Type B pancreatic cell (in vitro differentiated cells): ENCODE results near the gene SDK1. TPM values are rescaled to one million over a fixed set of nuclear protein-coding genes. Genes with fewer than 3 reads are reported as not detected.

Experiments
- DNase-seq: peaks from one replicate; pipeline ENCODE4 v3.0.0; 2021; ENCODE audit warnings: mixed read lengths; ENCODE audit not compliant: unreplicated experiment; ENCODE audit errors: extremely low spot score
- H3K27ac Mint-ChIP-seq: 2 replicates; pipeline ENCODE4 v1.8.0; 2021; ENCODE audit warnings: mild to moderate bottlenecking, mixed read lengths
- H3K27me3 Mint-ChIP-seq: 2 replicates; pipeline ENCODE4 v1.8.0; 2021; ENCODE audit warnings: mixed read lengths
- H3K36me3 Mint-ChIP-seq: 2 replicates; pipeline ENCODE4 v1.8.0; 2021; ENCODE audit warnings: mixed read lengths
- H3K4me1 Mint-ChIP-seq: one replicate; pipeline ENCODE4 v1.8.0; 2021; ENCODE audit warnings: mixed read lengths; ENCODE audit not compliant: unreplicated experiment
- H3K4me3 Mint-ChIP-seq: 2 replicates; pipeline ENCODE4 v1.8.0; 2021; ENCODE audit warnings: mild to moderate bottlenecking, mixed read lengths
- H3K9me3 Mint-ChIP-seq: 2 replicates; pipeline ENCODE4 v1.8.0; 2021; ENCODE audit warnings: mixed read lengths
- CTCF ChIP-seq: fragments of 200-600 bp; sonication (generic); conservative IDR thresholded peaks from 2 replicates; pipeline ENCODE4 v1.5.0; 2021; ENCODE audit warnings: antibody characterized with exemption, mild to moderate bottlenecking
- total RNA-seq: library from RNA; stranded (reverse); gene quantifications from 2 replicates; pipeline ENCODE4 v1.2.1, GENCODE V29; 2021; ENCODE audit warnings: low replicate concordance

The SDK1 gene
- total RNA-seq, 1 donor from 2014 or later = 26.1 TPM

DNA sequence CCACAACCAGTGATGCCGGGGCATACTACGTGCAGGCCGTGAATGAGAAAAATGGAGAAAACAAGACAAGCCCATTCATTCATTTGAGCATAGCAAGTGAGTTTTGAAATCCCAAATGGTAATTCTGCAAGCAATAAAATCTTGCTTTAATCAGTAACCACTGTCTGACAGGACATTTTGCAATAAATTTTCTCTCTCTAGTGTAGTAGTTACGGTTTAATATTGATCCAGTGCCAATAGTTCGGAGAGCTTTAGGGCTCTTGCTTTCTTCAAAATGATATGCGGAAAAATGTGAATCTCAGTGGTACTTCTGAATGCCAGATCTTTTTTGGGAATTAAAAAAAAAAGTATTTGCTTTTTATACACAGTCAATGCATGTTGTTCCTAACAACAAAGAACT is 520.4 kb downstream of the SDK1 start:
- TF ChIP-seq CTCF = no peak
- Mint-ChIP-seq H3K9me3 (no peaks in the 10 kb centered on the region), H3K27me3 (no peaks in the 10 kb centered on the region), H3K36me3 (no peaks in the 10 kb centered on the region), H3K27ac (no peak overlapping the region), H3K4me1 (peaks cover 6% of the 10 kb centered on the region), H3K4me3 (no peak overlapping the region)
- DNase-seq = no peak

GRCh38 chr7:3825491-3825890 is 524.4 kb downstream of the SDK1 start:
- peak overlapping the region; percentile 24 for H3K27ac Mint-ChIP-seq
- no peak overlapping the region for H3K4me3 Mint-ChIP-seq
- H3K27me3 Mint-ChIP-seq = no peaks in the 10 kb centered on the region
- no peak for TF ChIP-seq CTCF
- H3K36me3 Mint-ChIP-seq = peaks cover 3% of the 10 kb centered on the region
- H3K9me3 Mint-ChIP-seq = no peaks in the 10 kb centered on the region
- no peak for DNase-seq
- H3K4me1 Mint-ChIP-seq = peaks cover 6% of the 10 kb centered on the region

DNA sequence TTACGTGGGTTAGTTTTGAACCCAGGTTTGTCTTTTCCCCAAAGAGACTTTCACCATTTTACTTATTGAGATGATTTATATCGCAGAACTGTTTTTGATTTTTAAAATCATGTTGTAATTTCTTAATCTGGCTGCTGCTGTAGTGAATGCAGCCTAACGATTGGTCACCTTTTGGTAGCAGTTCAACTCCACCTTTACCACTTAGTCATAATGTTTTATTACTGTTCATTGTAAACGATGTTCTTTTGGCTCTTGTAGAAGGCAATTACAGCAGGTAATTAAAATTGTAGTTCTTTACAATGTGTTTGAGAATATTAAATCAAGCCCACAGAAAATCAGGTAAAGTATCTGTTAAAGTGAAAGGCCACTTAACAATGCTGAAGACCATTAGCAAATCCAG is 531.1 kb downstream of the SDK1 start:
- no peaks in the 10 kb centered on the region for H3K27me3 Mint-ChIP-seq
- TF ChIP-seq CTCF = no peak
- H3K4me3 Mint-ChIP-seq = no peak overlapping the region
- H3K4me1 Mint-ChIP-seq = no peaks in the 10 kb centered on the region
- H3K36me3 Mint-ChIP-seq = no peaks in the 10 kb centered on the region
- no peak overlapping the region for H3K27ac Mint-ChIP-seq
- DNase-seq = no peak
- peaks cover 4% of the 10 kb centered on the region for H3K9me3 Mint-ChIP-seq

GRCh38 chr7:3835109-3835508 is 534.1 kb downstream of the SDK1 start:
- H3K27me3 Mint-ChIP-seq = no peaks in the 10 kb centered on the region
- no peak for DNase-seq
- TF ChIP-seq CTCF = no peak

DNA sequence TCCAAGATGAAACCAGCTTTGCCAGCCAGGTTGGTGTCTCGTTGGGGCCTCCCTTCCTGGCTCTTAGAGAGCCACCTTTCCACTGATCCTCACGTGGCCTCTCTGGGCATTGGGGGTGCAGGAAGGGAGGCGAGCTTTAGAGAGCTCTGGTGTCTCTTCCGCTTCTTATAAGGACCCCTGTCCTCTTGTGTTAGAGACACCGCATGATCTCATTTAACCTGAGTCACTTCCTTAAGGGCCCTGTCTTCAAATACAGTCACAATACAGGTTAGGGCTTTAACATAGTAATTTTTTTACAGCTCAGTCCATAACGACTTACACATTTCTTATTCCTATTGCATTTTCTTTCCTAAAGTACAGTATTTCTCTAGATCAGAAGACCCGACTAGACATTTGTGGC is 535.8 kb downstream of the SDK1 start:
- no peak for DNase-seq
- no peak overlapping the region for H3K27ac Mint-ChIP-seq
- no peaks in the 10 kb centered on the region for H3K4me1 Mint-ChIP-seq

More at GRCh38 chr7:3835109-3835508, 534.1 kb downstream of the SDK1 start:
- H3K36me3 Mint-ChIP-seq = no peaks in the 10 kb centered on the region
- H3K4me1 Mint-ChIP-seq = no peaks in the 10 kb centered on the region
- H3K27ac Mint-ChIP-seq = no peak overlapping the region
- H3K9me3 Mint-ChIP-seq = peaks cover 4% of the 10 kb centered on the region
- H3K4me3 Mint-ChIP-seq = no peak overlapping the region

More for the DNA sequence above, 535.8 kb downstream of the SDK1 start:
- Mint-ChIP-seq H3K27me3 (no peaks in the 10 kb centered on the region), H3K4me3 (no peak overlapping the region), H3K9me3 (peaks cover 4% of the 10 kb centered on the region), H3K36me3 (no peaks in the 10 kb centered on the region)
- no peak for TF ChIP-seq CTCF
